Measurements from ENCODE around the gene PSG7.
"Not testable (repeated sequence)": the region's sequence is repeated elsewhere in the genome, so short reads cannot be mapped to it uniquely, and the experiment has no call there.

GRCh38 chr19:42913516-42913915 is 23.5 kb downstream of the PSG7 start:
- TF ChIP-seq CTCF, POLR2A (IDR thresholded peaks at IDR 0.05): not testable (repeated sequence)

Measured in thyroid gland (tissue), 4 donors.